PC-9 (cell line): ENCODE measurements around the gene NAT10.

Experiments
- CTCF ChIP-seq: fragments of 200-600 bp; sonication (generic); conservative IDR thresholded peaks from 2 replicates; pipeline ENCODE4 v1.6.1; 2017; ENCODE audit warnings: mixed run types, antibody characterized with exemption, mild to moderate bottlenecking, moderate library complexity
- EZH2 ChIP-seq: fragments of 200-600 bp; sonication (generic); IDR thresholded peaks from 2 replicates; pipeline ENCODE4 v1.8.0; 2017; ENCODE audit warnings: antibody characterized with exemption, low read depth

- TF ChIP-seq EZH2 (no peak), CTCF (no peak)
Observed at GRCh38 chr11:34120651-34121050, 15.2 kb downstream of the NAT10 start.
